GM12872 (cell line): ENCODE results near the gene PRKAR1B.

Experiments
- TF ChIP-seq, protein P1 (sequence below): IDR thresholded peaks from 3 replicates; pipeline ENCODE4 v1.5.1; 2011; ENCODE audit warnings: low read depth, mild to moderate bottlenecking, low read length, moderate library complexity; ENCODE audit not compliant: insufficient read depth

Gene PRKAR1B

DNA sequence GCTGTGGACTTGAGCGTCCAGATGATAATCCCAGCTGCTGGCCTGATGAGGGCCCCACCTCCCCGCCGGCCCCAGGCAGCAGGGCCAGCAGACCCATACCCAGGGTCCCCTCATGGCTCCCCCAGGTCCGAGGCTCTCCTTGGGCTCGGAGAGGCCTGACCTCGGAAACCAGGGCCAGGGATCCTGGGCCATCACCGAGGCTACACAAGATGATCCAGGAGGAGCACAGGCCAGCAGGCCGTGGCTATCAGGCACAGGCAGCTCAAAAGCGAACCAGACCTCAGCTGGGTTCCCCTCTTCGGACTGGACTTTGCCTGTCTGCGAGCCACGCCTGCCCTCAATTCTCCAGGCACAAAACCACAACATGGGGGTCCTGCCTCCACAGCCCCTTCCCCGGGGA, 224.8 kb downstream of the PRKAR1B start:
- TF ChIP-seq, protein P1, sequence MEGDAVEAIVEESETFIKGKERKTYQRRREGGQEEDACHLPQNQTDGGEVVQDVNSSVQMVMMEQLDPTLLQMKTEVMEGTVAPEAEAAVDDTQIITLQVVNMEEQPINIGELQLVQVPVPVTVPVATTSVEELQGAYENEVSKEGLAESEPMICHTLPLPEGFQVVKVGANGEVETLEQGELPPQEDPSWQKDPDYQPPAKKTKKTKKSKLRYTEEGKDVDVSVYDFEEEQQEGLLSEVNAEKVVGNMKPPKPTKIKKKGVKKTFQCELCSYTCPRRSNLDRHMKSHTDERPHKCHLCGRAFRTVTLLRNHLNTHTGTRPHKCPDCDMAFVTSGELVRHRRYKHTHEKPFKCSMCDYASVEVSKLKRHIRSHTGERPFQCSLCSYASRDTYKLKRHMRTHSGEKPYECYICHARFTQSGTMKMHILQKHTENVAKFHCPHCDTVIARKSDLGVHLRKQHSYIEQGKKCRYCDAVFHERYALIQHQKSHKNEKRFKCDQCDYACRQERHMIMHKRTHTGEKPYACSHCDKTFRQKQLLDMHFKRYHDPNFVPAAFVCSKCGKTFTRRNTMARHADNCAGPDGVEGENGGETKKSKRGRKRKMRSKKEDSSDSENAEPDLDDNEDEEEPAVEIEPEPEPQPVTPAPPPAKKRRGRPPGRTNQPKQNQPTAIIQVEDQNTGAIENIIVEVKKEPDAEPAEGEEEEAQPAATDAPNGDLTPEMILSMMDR: no peak

DNA sequence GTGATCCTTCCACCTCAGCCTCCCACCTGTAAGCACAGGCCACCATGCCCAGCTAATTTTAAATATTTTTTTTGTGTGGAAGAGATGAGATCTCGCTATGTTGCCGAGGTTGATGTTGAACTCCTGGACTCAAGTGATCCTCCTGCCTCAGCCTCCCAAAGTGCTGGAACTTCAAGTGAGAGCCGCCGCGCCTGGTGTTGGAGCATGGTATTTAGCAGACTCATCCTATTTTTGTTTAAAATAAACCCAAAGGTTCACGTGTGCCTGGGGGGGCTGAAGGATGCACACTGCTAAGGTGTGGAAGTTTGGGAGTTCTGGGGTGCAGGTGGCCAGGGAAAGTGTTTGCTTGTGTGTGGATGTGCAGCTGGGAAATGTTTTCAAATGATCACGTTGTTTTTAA, 225.6 kb downstream of the PRKAR1B start:
- TF ChIP-seq, protein P1: no peak

DNA sequence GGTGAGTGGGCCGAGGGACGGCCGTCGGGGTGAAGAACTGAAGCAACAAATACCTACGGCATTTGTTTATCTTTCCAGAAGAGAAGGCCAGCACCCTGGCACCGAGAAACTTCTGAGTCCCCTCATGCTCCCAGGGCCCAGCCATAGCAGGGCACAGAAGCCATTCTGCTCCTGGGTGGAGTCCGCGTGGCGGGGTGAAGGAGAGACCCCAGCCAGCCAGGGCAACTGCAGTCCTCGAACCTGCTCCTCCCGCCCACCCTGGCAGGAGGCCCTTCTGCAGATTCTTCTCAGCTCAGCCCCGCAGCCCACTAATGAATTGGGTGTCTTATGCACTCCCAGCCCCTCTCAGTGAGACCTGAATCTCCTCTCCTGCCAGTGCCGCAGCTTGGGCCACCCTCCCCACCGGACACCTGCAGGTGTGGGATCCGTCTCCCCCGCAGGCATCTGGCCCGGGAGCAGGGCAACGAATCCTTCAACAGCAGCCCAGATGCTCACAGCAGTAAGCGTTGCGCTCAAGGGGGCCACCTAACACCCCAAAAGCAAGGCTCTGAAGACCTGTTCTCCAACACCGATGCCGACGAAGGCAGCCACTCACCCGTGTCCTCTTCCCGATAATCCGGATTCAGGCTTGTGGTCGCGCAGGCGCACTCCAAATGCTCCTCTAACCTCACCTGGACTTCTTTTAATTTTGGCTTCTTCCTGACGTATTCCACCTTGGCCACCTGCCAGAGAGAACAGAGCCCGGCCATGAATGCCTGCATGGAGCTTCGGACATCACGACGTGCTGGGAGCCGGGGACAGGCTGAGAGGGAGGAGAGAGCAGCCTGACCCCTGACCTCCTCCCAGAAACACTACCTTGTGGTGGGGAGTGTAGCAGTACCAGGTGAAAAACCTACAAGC, 226.3 kb downstream of the PRKAR1B start:
- TF ChIP-seq, protein P1: no peak

DNA sequence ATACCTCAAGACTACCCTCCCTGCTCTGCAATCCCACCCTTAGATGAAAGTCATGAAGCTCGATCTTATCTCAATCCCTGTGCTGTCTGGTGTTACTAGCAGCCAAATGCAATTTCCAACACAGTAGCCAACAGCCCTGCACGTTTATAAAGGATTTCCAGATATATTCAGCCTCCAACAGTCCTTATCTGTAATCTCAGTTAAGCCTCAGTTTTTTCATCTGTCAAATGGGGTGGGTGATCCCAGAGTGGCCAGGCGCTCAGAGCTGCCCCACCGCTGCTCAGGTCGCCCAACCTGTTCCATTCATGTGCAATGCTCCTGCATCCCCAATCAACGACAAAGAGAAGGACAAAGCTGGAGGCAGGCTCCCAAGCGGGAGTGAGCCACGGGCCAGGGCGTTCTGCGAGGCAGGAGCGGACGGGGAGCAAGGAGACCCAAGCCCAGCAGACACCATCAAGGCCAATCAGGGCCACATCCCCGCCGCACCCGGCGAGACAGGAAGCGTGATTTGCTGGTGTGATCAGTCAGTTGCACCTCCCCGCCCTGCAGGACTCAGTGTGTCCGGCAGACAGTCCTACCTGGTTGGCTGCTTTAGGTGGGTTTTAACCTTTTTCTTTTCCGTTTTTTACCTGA, 227.1 kb downstream of the PRKAR1B start:
- TF ChIP-seq, protein P1: no peak
